ENCODE measurements around the gene MSL1. TPM values are rescaled to one million over a fixed set of nuclear protein-coding genes. Genes with fewer than 3 reads are reported as not detected.

MSL1 gene
- total and polyA plus RNA-seq, 9 of the 15 experiments (the other 6 are each of a cell fraction or from before 2014, with no cell fraction given), result 13.8 to 120 (median 61.9) TPM

GRCh38 chr17:40139566-40140058, 17.8 kb downstream of the MSL1 start (continued):
- TF ChIP-seq ZNF395 (CRISPR knock-in tag; IDR thresholded peaks at IDR 0.05), result no peak
- TF ChIP-seq WHSC1 (IDR thresholded peaks at IDR 0.05; ENCODE audit: low read length), result no peak
- TF ChIP-seq IRF9 (tag; IDR thresholded peaks at IDR 0.05), result no peak
- TF ChIP-seq OTX1 (CRISPR knock-in tag; IDR thresholded peaks at IDR 0.05), result no peak
- no peak for TF ChIP-seq MXI1 (IDR thresholded peaks at IDR 0.05; ENCODE audit: low read depth, low read length)
- TF ChIP-seq ZNF316 (IDR thresholded peaks at IDR 0.05), result no peak; the same call in 1 of the 2 replicates
- TF ChIP-seq ADNP (tag; IDR thresholded peaks at IDR 0.05), result 0 out of 2 replicates have a peak, but pooled peaks have one; percentile 28
- TF ChIP-seq ILK (tag; IDR thresholded peaks at IDR 0.05; ENCODE audit: borderline replicate concordance, low read depth), result no peak
- no peak for TF ChIP-seq BMI1 (IDR thresholded peaks at IDR 0.05; ENCODE audit: low read length)
- no peak for TF ChIP-seq YY1 (IDR thresholded peaks at IDR 0.05; ENCODE audit: borderline replicate concordance in 1 of 3, control insufficient read depth in 1 of 3, extremely low read depth in 1 of 3, insufficient read depth in 3 of 3, insufficient read length in 1 of 3, insufficient replicate concordance in 2 of 3, low read depth in 1 of 3, low read length in 2 of 3)
- 0 out of 2 replicates have a peak, but pooled peaks have one; percentile 47 for TF ChIP-seq HSF4 (CRISPR knock-in tag; IDR thresholded peaks at IDR 0.05; ENCODE audit: borderline replicate concordance)
- TF ChIP-seq TARDBP (IDR thresholded peaks at IDR 0.05), result no peak
- TF ChIP-seq FOXP4 (CRISPR knock-in tag; IDR thresholded peaks at IDR 0.05; ENCODE audit: borderline replicate concordance), result no peak
- TF ChIP-seq ZNF311 (CRISPR knock-in tag; IDR thresholded peaks at IDR 0.05), result no peak
- TF ChIP-seq ARID1B (IDR thresholded peaks at IDR 0.05), result no peak
- peak; percentile 99 for TF ChIP-seq ZNF121 (CRISPR knock-in tag; conservative IDR thresholded peaks at IDR 0.05)
- no peak for TF ChIP-seq IRF1 (CRISPR knock-in tag; IDR thresholded peaks at IDR 0.05; ENCODE audit: borderline replicate concordance)
- no peak for TF ChIP-seq CREM (IDR thresholded peaks at IDR 0.05; ENCODE audit: low read depth)
- TF ChIP-seq NR1H2 (CRISPR knock-in tag; IDR thresholded peaks at IDR 0.05), result no peak
- no peak for TF ChIP-seq HCFC1 (IDR thresholded peaks at IDR 0.05; ENCODE audit: low read depth, low read length)
- TF ChIP-seq HMG20A (CRISPR knock-in tag; conservative IDR thresholded peaks at IDR 0.05), result no peak
- no peak for TF ChIP-seq CHCHD3 (CRISPR knock-in tag; IDR thresholded peaks at IDR 0.05)
- no peak for TF ChIP-seq ZNF707 (CRISPR knock-in tag; conservative IDR thresholded peaks at IDR 0.05)
- no peak for TF ChIP-seq E2F1 (CRISPR knock-in tag; IDR thresholded peaks at IDR 0.05)
